DLD1 (cell line): ENCODE measurements around the gene SH3RF2.

ENCODE experiments used
- in situ Hi-C: cut with HindIII; loops from 2 replicates; pipeline ENCODE4 v1.10.0; 2017; ENCODE audit warnings: low sequenced_read_pairs

SH3RF2 gene

GRCh38 chr5:146039420-146039819, 103.0 kb downstream of the SH3RF2 start:
- in situ Hi-C loops: no loop called here

GRCh38 chr5:146040527-146040926, 104.1 kb downstream of the SH3RF2 start:
- in situ Hi-C loops: no loop called here

GRCh38 chr5:146041180-146041789, 104.9 kb downstream of the SH3RF2 start:
- in situ Hi-C loops: no loop called here

- in situ Hi-C loops: no loop called here
These were observed 106.4 kb downstream of the SH3RF2 start for GRCh38 chr5:146042628-146043279.

DNA sequence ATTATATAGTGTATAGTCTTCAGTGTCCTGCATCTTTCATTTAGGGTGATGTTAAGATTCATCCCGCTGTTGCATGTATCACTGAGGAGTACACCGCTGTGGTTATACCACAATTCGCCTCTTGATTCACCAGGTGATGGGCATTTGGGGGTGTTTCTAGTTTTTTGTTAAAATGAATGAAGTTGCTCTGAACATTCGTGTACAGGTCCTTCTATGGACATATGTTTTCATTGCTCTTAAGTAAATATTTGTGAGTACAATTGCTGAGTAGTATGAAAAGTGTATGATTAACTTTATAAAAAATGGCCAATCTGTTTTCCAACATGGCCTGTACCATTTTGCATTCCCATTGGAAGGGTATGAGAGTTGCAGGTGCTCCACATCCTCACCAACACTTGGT, 107.3 kb downstream of the SH3RF2 start:
- in situ Hi-C loops: no loop called here

- in situ Hi-C loops: no loop called here
These were observed 111.0 kb downstream of the SH3RF2 start for GRCh38 chr5:146047396-146047795.

DNA sequence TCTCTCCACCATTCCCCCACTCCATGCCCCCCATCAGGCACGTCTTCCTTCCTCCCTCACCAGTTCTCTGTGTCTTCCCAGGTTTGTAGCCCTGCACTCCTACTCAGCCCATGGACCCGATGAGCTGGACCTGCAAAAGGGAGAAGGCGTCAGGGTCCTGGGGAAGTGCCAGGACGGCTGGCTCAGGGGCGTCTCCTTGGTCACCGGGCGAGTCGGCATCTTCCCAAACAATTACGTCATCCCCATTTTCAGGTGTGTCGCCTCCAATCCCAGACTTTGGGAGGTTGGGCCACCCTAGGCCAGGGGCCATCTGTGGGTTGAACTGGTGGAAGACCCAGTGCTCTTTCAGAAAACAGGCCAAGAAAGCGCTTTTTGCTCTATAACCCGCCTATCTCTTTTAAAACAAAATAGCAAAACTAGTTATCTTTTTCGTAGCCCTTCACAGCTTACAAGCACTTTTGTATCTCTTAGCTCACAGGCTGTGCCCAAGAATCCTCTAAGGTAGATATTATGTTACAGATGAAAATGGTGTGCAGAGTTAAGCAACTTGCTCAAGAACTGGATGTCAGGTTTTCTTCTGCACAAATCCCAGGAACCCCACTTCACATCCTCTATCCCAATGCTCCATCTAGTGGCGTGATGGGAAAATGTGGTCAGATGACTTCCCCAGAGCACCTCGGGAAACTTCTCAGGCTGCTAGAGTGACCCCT, 112.8 kb downstream of the SH3RF2 start:
- in situ Hi-C loops: no loop called here

DNA sequence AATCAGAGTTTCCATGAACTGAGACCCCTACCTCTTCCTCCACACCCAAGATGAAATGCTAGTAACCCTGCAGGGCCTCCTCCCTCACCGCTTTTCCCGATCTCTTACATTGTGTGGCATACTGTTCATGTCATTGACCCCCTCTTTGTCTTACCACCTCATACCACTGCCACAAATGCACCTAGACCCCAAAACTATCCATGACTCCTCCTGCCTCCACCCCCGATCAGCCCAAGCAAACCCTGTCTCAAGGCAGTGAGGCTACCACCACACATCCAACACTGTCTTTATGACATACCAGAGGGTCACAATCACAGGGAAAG, 113.3 kb downstream of the SH3RF2 start:
- in situ Hi-C loops: no loop called here

DNA sequence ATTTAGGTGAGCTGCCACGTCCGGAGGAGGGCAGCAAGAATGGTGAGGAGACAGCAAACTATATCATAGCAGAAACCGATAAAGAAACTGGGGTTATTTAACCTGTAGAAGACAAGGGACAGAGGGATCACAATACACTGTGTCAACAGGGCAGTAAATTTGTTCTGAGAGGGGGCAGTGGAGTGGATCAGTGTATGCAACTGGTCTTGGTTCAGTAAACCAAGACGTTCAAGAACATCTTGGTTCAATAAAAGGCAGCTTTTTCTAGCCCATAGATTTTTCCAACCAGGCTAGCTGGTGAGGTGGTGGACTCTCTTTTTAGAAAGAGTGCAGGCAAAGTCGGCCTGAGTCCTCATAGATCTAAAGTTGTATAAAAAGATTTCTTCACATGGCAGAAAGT, 113.7 kb downstream of the SH3RF2 start:
- in situ Hi-C loops: no loop called here

DNA sequence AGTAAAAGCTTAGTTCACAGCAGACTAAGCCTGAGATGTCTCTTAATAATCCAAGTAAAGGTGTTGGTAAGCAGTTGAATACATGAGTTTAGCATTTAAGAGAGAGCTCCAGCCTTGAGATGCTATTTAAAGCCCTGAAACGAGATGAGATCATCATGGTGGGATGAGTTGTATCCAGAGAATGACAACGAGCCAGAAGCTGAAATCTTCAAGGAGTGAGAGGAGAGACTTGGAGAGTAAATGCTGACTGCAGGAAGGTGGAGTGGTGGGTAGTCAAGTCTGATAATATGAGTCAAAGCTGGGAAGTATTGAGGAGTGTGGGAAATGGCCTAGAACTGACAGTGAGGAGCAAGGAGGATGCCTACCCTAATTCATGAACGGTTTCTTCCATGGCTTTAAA, 115.3 kb downstream of the SH3RF2 start:
- in situ Hi-C loops: no loop called here

DNA sequence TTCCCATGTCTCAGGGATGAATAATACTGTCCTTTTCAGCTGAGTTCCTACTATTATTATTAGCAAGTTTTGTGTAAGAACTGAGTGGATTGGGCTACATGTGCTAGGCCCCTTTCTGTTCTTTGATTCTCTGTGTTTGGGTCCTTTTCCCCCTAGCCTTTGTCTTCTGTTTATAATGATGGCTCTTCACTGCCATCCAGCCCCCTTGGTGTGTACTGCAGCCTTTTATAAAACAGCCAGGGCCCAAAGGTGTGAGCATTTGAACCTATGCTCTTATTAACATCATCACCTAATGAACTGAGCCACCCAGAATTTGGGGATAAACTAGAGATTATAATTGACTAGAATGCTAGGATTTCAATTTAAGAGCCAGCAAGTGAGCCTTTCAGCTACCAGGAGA, 116.4 kb downstream of the SH3RF2 start:
- in situ Hi-C loops: no loop called here

DNA sequence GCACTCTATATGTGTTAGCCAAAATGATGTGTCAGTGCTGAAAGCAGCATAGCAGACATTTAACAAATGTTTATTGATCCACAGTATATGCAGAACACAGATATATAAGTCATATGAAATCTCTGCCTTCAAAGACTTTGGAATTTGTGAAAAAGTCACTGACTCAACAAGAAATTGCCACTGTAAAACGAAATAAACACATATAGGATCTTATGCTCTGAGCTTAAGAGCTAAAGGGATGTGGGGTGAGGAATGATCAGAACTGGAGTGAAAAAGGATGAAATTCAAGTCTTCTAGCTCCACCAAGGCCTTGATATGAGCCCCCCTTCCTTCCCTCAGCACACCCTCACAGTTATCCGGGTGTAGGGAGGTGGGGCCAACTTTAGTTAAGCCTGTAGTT, 119.1 kb downstream of the SH3RF2 start:
- in situ Hi-C loops: no loop called here

- in situ Hi-C loops: no loop called here
These were observed 123.3 kb downstream of the SH3RF2 start for GRCh38 chr5:146059460-146060220.

GRCh38 chr5:146060221-146060585, 123.8 kb downstream of the SH3RF2 start:
- in situ Hi-C loops: no loop called here

DNA sequence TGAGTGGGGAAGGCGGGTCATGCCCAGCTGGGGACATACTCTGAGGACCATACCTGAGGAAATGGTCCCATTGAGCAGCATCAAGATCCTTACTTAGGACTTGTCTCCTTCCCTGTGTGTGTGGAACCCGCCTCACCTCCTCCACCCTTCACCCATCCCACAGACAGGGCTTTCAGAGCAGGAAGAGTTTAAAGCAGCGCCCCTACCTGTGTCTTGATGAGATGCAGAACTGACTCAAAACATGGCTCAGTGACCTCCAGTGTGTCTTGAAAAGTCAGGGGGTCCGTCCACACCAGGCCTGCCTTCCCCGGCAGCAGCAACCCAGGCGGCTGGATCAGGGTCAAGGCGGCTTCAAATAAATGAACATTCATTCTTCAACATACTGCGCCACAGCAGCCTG, 130.6 kb downstream of the SH3RF2 start:
- in situ Hi-C loops: no loop called here

DNA sequence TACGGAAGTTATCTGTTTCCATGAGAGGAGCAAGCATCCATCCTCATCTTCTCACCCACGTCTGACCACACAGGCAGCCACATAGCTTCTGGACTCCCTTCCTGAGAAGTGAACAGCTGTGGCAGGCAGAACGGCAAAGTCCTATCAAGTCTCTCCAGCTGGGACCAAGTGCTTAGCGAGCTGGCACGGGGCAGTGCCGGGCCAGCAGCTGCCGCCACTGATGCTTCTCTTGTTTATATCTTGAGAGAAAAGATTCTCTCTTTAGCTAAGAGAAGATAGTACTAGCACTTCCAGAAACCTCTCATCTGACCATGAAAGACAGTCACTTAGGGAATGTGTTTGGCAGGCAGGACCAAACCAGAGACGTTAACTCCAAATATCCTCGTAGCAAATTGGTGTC, 131.8 kb downstream of the SH3RF2 start:
- in situ Hi-C loops: no loop called here

DNA sequence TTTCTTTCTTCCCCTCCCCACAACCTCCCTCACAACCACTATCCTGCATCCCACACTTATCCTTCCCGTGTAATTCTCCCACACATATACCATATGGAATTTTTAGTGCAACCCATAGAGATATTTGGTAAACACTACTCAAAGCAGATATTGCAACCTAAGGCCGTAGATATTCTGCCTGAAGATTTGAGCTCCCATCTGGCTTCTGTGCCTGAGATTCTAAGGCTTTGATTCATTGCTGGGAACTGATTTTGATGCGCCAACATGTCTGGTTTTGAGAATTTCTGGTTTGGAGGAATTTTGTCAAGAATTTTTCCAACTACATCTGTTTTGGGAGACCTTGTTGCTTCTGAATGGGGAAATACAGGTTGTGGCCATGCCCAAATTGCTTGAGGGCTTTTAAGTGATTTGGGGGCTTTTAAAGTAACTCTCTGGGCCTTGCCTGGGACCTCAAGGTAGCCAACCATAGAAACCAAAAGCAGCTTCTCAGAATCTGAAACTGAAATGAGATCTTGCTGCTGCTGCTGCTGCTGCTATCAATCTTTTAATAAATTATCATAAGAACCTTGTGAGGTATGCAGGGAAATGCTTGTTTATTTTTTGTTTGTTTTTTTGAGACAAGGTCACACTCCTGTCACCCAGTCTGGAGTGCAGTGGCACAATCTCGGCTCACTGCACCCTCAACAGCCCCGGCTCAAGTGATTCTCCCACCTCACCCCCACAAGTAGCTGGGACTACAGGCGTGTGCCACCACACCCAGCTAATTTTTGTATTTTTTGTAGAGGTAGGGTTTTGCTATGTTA, 132.8 kb downstream of the SH3RF2 start:
- in situ Hi-C loops: no loop called here

GRCh38 chr5:146069780-146070099, 133.4 kb downstream of the SH3RF2 start:
- in situ Hi-C loops: no loop called here

DNA sequence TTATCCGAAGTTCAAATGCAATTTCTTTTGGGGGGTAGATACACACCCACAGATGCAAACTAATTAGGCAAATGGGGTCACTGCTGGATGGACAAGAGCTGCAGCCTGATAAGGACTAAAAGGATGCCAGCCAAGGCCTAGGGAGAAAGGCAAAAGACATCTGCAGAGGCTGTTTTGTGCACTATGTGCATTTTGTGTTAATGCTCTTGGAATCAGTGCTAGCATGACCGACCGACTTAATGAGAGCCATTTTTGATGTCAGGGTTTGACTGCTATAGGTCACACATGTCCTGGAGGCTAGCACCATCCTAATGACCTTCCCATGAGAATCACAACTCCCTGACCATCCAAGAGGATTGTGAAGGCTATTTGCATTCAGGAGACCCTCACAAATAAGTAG, 134.4 kb downstream of the SH3RF2 start:
- in situ Hi-C loops: no loop called here

- in situ Hi-C loops: no loop called here
These were observed 134.8 kb downstream of the SH3RF2 start for GRCh38 chr5:146071171-146071570.

DNA sequence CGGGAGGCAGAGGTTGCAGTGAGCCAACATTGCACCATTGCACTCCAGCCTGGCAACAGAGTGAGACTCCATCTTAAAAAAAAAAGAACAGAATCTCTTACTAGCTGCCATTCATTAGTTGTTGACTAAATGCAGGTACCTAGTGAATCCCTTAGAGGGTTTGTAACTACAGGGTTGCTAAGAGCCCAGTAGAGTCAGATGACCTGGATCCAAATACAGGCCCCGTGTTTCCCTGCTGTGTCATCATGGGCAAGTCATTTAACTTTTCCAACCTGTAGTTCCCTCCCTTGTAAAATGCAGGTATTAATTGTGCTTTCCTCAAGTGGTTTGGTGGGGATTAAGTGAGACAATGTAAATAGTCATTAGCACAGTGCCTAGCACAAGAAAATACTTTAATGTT, 136.2 kb downstream of the SH3RF2 start:
- in situ Hi-C loops: no loop called here
